ENCODE measurements around the gene CLSTN2.

GRCh38 chr3:140403608-140404007 lies 468.6 kb downstream of the CLSTN2 start:
- TF ChIP-seq POLR2A (IDR thresholded peaks at IDR 0.05; ENCODE audit: low read depth, low read length) = no peak
- TF ChIP-seq SPI1 (IDR thresholded peaks at IDR 0.05; ENCODE audit: low read depth, low read length) = no peak
- TF ChIP-seq POLR2AphosphoS5 (IDR thresholded peaks at IDR 0.05; ENCODE audit: low read depth, low read length) = no peak
- no peak for TF ChIP-seq TAF1 (IDR thresholded peaks at IDR 0.05; ENCODE audit: low read depth, low read length)
